ENCODE data around the gene SEMA3E.

DNA sequence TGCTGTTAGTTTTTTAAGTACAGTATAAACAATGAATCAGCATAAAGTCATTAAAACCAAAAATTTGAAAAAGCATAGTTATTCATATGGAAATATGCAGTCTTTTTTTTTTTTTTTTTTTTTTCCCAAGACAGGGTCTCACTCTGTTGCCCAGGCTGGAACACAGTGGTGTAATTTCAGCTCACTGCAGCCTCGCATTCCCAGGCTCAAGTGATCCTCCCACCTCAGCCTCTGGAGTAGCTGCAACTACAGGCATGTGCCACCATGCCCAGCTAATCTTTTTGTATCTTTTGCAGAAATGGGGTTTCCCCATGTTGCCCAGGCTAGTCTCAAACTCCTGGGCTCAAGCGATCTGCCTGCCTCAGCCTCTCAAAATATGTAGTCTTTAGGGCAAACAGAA lies 182.0 kb downstream of the SEMA3E start:
- TF ChIP-seq, protein P1, sequence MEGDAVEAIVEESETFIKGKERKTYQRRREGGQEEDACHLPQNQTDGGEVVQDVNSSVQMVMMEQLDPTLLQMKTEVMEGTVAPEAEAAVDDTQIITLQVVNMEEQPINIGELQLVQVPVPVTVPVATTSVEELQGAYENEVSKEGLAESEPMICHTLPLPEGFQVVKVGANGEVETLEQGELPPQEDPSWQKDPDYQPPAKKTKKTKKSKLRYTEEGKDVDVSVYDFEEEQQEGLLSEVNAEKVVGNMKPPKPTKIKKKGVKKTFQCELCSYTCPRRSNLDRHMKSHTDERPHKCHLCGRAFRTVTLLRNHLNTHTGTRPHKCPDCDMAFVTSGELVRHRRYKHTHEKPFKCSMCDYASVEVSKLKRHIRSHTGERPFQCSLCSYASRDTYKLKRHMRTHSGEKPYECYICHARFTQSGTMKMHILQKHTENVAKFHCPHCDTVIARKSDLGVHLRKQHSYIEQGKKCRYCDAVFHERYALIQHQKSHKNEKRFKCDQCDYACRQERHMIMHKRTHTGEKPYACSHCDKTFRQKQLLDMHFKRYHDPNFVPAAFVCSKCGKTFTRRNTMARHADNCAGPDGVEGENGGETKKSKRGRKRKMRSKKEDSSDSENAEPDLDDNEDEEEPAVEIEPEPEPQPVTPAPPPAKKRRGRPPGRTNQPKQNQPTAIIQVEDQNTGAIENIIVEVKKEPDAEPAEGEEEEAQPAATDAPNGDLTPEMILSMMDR (IDR thresholded peaks at IDR 0.05), result no peak
- TF ChIP-seq POLR2A (IDR thresholded peaks at IDR 0.05), result no peak
